IMR-90 (cell line): ENCODE data around the gene PI4K2B.

Source experiments
- BHLHE40 ChIP-seq: fragments of 150-350 bp; IDR thresholded peaks from 2 replicates; pipeline ENCODE4 v1.6.1; 2016; ENCODE audit warnings: mild to moderate bottlenecking, low read depth, low read length
- CHD1 ChIP-seq: IDR thresholded peaks from 2 replicates; pipeline ENCODE4 v1.6.1; 2012; ENCODE audit warnings: low read depth, low read length, improper control_type of control experiment
- CTCF ChIP-seq: conservative IDR thresholded peaks from 2 replicates; pipeline ENCODE4 v1.5.1; 2012; ENCODE audit warnings: mild to moderate bottlenecking, low read depth, low read length, improper control_type of control experiment
- ELK1 ChIP-seq: fragments of 150-350 bp; IDR thresholded peaks from 2 replicates; pipeline ENCODE4 v1.6.1; 2016; ENCODE audit warnings: low read depth, mild to moderate bottlenecking, low read length, moderate library complexity, borderline replicate concordance
- MAFK ChIP-seq: IDR thresholded peaks from 2 replicates; pipeline ENCODE4 v1.6.1; 2012; ENCODE audit warnings: low read depth, low read length, improper control_type of control experiment
- MXI1 ChIP-seq: IDR thresholded peaks from 2 replicates; pipeline ENCODE4 v1.6.1; 2012; ENCODE audit warnings: low read depth, mild to moderate bottlenecking, low read length, moderate library complexity, borderline replicate concordance
- POLR2A ChIP-seq: IDR thresholded peaks from 2 replicates; pipeline ENCODE4 v1.6.1; 2012; ENCODE audit warnings: mild to moderate bottlenecking, low read depth, low read length
- RAD21 ChIP-seq: IDR thresholded peaks from 2 replicates; pipeline ENCODE4 v1.6.1; 2012; ENCODE audit warnings: low read length, improper control_type of control experiment
- RFX5 ChIP-seq: IDR thresholded peaks from 2 replicates; pipeline ENCODE4 v1.8.0; 2012; ENCODE audit warnings: low read depth, mild to moderate bottlenecking, low read length, moderate library complexity
- USF2 ChIP-seq: fragments of 150-350 bp; IDR thresholded peaks from 2 replicates; pipeline ENCODE4 v1.6.1; 2017; ENCODE audit warnings: mild to moderate bottlenecking, antibody characterized with exemption, low read length, low read depth

- TF ChIP-seq CTCF: no peak
- TF ChIP-seq USF2: no peak
- no peak for TF ChIP-seq BHLHE40
- no peak for TF ChIP-seq MAFK
- no peak for TF ChIP-seq CHD1
- no peak for TF ChIP-seq POLR2A
- no peak for TF ChIP-seq RFX5
- no peak for TF ChIP-seq MXI1
- TF ChIP-seq RAD21: no peak
- no peak for TF ChIP-seq ELK1
Measured at GRCh38 chr4:25302626-25303025, 68.8 kb downstream of the PI4K2B start.
